ENCODE results near the gene CFAP57. TPM values are rescaled to one million over a fixed set of nuclear protein-coding genes. Genes with fewer than 3 reads are reported as not detected.

Gene CFAP57
- total RNA-seq, 1 donor from 2014 or later: 0.27 TPM

DNA sequence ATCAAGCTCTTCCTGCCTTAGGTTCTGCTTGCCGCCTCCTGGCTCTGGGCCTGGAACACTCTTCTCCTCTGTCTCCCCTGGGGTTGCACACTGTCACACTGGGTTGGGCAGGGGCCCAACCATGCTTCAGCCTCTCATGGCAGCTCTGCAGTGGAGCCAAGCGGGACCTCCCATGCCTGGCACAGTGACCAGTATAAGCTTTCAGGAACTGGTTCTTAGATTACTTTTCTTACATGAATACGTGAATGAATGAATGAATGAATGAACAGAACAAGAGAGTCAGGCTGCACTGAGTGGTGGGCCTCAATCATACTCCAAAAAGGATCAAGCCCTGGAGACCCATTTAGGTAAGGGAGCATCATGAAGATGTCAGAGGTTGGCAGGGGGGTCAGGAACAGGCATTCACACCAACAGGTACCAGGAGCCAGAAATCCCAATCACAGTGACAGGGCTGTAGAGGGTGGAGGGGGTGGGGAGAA lies 66.9 kb downstream of the CFAP57 start:
- Mint-ChIP-seq H3K9me3 (peaks cover 6% of the 10 kb centered on the region), H3K4me3 (no peak overlapping the region)
- no peak for TF ChIP-seq CTCF (IDR thresholded peaks at IDR 0.05; ENCODE audit: unreplicated experiment)

GRCh38 chr1:43239484-43239883 lies 67.4 kb downstream of the CFAP57 start:
- peaks cover 6% of the 10 kb centered on the region for H3K9me3 Mint-ChIP-seq
- no peaks in the 10 kb centered on the region for H3K36me3 Mint-ChIP-seq
- no peak overlapping the region for H3K27ac Mint-ChIP-seq
- H3K27me3 Mint-ChIP-seq (ENCODE audit: low read depth): no peaks in the 10 kb centered on the region
- no peak for TF ChIP-seq CTCF (IDR thresholded peaks at IDR 0.05; ENCODE audit: unreplicated experiment)
- DNase-seq (ENCODE audit: low spot score in 2 of 2, unreplicated experiment in 2 of 2): no peak
- no peaks in the 10 kb centered on the region for H3K4me1 Mint-ChIP-seq
- no peak overlapping the region for H3K4me3 Mint-ChIP-seq

More for the DNA sequence above, 66.9 kb downstream of the CFAP57 start:
- no peaks in the 10 kb centered on the region for H3K36me3 Mint-ChIP-seq
- H3K4me1 Mint-ChIP-seq: no peaks in the 10 kb centered on the region
- H3K27ac Mint-ChIP-seq: no peak overlapping the region
- no peak for DNase-seq (ENCODE audit: low spot score in 2 of 2, unreplicated experiment in 2 of 2)
- no peaks in the 10 kb centered on the region for H3K27me3 Mint-ChIP-seq (ENCODE audit: low read depth)

DNA sequence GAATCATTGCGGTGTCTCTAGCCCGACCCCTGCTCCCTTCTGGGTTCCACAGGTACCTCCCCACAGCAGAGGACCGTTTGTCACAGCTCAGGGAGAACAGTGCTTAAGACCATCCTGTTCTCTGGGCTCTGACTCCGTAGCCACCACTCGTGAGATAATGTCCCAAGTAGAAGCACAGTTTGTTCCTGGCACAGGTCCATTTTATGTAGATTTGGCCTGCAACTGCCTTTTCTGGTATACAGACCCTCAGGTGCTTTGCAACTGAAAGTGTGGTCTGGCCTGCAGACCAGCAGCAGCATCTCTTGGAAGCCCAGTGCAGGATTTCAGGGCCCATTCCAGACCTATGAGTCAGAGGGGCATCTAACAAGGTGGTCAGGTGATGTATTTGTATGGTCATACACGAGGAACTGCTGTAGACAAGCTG lies 69.3 kb downstream of the CFAP57 start:
- DNase-seq (ENCODE audit: low spot score in 2 of 2, unreplicated experiment in 2 of 2): peak in 1 of 2 experiments; percentile 34
- no peak overlapping the region for H3K27ac Mint-ChIP-seq
- no peaks in the 10 kb centered on the region for H3K27me3 Mint-ChIP-seq (ENCODE audit: low read depth)
- H3K36me3 Mint-ChIP-seq: no peaks in the 10 kb centered on the region
- peaks cover 17% of the 10 kb centered on the region for H3K9me3 Mint-ChIP-seq
- no peaks in the 10 kb centered on the region for H3K4me1 Mint-ChIP-seq
- no peak overlapping the region for H3K4me3 Mint-ChIP-seq
- TF ChIP-seq CTCF (IDR thresholded peaks at IDR 0.05; ENCODE audit: unreplicated experiment): no peak

DNA sequence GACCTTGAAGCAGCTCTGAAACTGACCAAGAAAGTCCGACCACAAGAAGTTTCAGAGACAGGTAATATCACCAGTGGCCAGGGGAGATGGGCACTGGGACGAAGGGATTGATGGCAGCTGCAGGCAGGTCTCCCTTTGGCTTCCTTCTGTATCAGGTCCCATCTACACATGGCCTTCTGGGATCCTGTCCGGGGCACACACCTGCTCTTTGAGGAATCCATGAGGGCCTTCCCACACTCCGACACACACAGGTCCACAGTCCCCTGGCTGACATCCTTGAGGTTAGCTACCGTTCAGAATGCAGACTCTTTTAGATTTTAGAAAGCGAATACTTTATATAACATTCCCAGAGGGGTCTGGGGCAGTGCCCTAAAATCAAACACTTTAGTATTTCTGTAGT lies 71.2 kb downstream of the CFAP57 start:
- Mint-ChIP-seq H3K36me3 (peaks cover 1% of the 10 kb centered on the region), H3K4me3 (no peak overlapping the region), H3K4me1 (no peaks in the 10 kb centered on the region), H3K27ac (no peak overlapping the region), H3K27me3 (ENCODE audit: low read depth) (no peaks in the 10 kb centered on the region), H3K9me3 (peaks cover 29% of the 10 kb centered on the region)
- DNase-seq (ENCODE audit: low spot score in 2 of 2, unreplicated experiment in 2 of 2): peak in 1 of 2 experiments; percentile 34
- no peak for TF ChIP-seq CTCF (IDR thresholded peaks at IDR 0.05; ENCODE audit: unreplicated experiment)

DNA sequence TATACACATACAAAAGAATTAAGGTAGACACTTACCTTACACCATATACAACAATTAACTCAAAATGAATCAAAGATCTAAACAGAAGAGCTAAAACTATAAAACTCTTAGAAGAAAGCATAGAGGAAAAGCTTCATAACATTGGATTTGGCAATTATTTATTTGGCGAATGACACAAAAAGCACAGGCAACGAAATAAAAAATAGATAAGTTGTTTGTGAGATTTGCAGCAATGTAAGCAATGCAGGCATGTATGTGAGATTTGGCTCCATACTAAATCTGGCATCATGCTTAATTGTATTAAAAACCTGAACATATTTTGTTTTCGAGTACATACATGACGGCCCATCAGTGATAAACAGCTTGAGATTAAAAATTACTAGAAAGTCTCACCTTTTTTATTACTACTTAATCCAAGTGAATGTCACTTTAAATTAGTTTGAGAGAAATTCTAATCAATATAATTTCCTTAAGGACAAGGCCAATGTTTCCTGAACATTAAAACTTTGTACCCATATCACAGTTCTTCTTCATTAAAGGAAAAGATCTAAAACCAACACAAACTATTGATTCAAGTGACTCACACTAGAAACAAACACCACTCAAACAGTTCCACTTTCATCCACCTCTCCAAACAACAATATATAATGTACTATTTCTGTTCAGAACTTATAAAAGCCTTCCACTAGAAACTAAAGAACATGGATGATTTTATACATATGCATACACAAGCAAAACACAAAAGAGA lies 74.5 kb downstream of the CFAP57 start:
- Mint-ChIP-seq H3K27me3 (ENCODE audit: low read depth) (no peaks in the 10 kb centered on the region), H3K4me3 (no peak overlapping the region)

More for the DNA sequence above, 74.5 kb downstream of the CFAP57 start:
- DNase-seq (ENCODE audit: low spot score in 2 of 2, unreplicated experiment in 2 of 2): no peak
- Mint-ChIP-seq H3K4me1 (no peaks in the 10 kb centered on the region), H3K27ac (no peak overlapping the region), H3K36me3 (peaks cover 1% of the 10 kb centered on the region), H3K9me3 (peaks cover 40% of the 10 kb centered on the region)
- TF ChIP-seq CTCF (IDR thresholded peaks at IDR 0.05; ENCODE audit: unreplicated experiment): no peak

All from mesothelial cell of epicardium (in vitro differentiated cells).